ENCODE measurements around the gene CMYA5. TPM values are rescaled to one million over a fixed set of nuclear protein-coding genes. Genes with fewer than 3 reads are reported as not detected.

The CMYA5 gene
- polyA plus RNA-seq, 1 experiment = 0.89 TPM

GRCh38 chr5:79694183-79694582, 4.5 kb downstream of the CMYA5 start:
- DNase-seq (ENCODE audit: low read depth, low spot score) = no peak
- Histone ChIP-seq H3K27me3 (ENCODE audit: control insufficient read depth, insufficient read depth, low read length) (no peaks in the 10 kb centered on the region), H3K27ac (ENCODE audit: low read depth, low read length) (no peak overlapping the region), H3K9me3 (ENCODE audit: control insufficient read depth, insufficient read depth, low read length) (no peaks in the 10 kb centered on the region), H3K4me3 (ENCODE audit: low read depth, low read length) (no peak overlapping the region)
- ChIA-PET POLR2A (no interaction called here), CTCF (no interaction called here)
- TF ChIP-seq CTCF (IDR thresholded peaks at IDR 0.05; ENCODE audit: low read depth, low read length) = no peak

GRCh38 chr5:79694652-79695051, 5.0 kb downstream of the CMYA5 start:
- Histone ChIP-seq H3K27ac (ENCODE audit: low read depth, low read length) (no peak overlapping the region), H3K4me3 (ENCODE audit: low read depth, low read length) (no peak overlapping the region), H3K27me3 (ENCODE audit: control insufficient read depth, insufficient read depth, low read length) (no peaks in the 10 kb centered on the region), H3K9me3 (ENCODE audit: control insufficient read depth, insufficient read depth, low read length) (no peaks in the 10 kb centered on the region)
- ChIA-PET POLR2A (no interaction called here), CTCF (interaction anchor here (0.7 kb wide), 1 partner anchor 8 kb away, joined by 3 read pairs; no protein-coding TSS in a partner anchor)
- no peak for DNase-seq (ENCODE audit: low read depth, low spot score)
- TF ChIP-seq CTCF (IDR thresholded peaks at IDR 0.05; ENCODE audit: low read depth, low read length) = no peak

GRCh38 chr5:79695526-79695925, 5.9 kb downstream of the CMYA5 start:
- DNase-seq (ENCODE audit: low read depth, low spot score) = no peak
- Histone ChIP-seq H3K9me3 (ENCODE audit: control insufficient read depth, insufficient read depth, low read length) (no peaks in the 10 kb centered on the region), H3K27ac (ENCODE audit: low read depth, low read length) (no peak overlapping the region), H3K27me3 (ENCODE audit: control insufficient read depth, insufficient read depth, low read length) (no peaks in the 10 kb centered on the region), H3K4me3 (ENCODE audit: low read depth, low read length) (no peak overlapping the region)
- POLR2A ChIA-PET = no interaction called here
- CTCF ChIA-PET = no interaction called here
- no peak for TF ChIP-seq CTCF (IDR thresholded peaks at IDR 0.05; ENCODE audit: low read depth, low read length)

GRCh38 chr5:79697222-79698170, 7.9 kb downstream of the CMYA5 start:
- Histone ChIP-seq H3K9me3 (ENCODE audit: control insufficient read depth, insufficient read depth, low read length) (no peaks in the 10 kb centered on the region), H3K4me3 (ENCODE audit: low read depth, low read length) (no peak overlapping the region), H3K27ac (ENCODE audit: low read depth, low read length) (no peak overlapping the region), H3K27me3 (ENCODE audit: control insufficient read depth, insufficient read depth, low read length) (no peaks in the 10 kb centered on the region)
- POLR2A ChIA-PET = no interaction called here
- DNase-seq (ENCODE audit: low read depth, low spot score) = no peak
- no peak for TF ChIP-seq CTCF (IDR thresholded peaks at IDR 0.05; ENCODE audit: low read depth, low read length)
- CTCF ChIA-PET = no interaction called here

- POLR2A ChIA-PET = no interaction called here
- no peak for TF ChIP-seq CTCF (IDR thresholded peaks at IDR 0.05; ENCODE audit: low read depth, low read length)
- no peaks in the 10 kb centered on the region for H3K27me3 ChIP-seq (ENCODE audit: control insufficient read depth, insufficient read depth, low read length)
- no peak overlapping the region for H3K27ac ChIP-seq (ENCODE audit: low read depth, low read length)
- H3K9me3 ChIP-seq (ENCODE audit: control insufficient read depth, insufficient read depth, low read length) = no peaks in the 10 kb centered on the region
- CTCF ChIA-PET = interaction anchor here (1.4 kb wide), 1 partner anchor 383 kb away, joined by 4 read pairs; no protein-coding TSS in a partner anchor
- DNase-seq (ENCODE audit: low read depth, low spot score) = no peak
- no peak overlapping the region for H3K4me3 ChIP-seq (ENCODE audit: low read depth, low read length)
Observed at GRCh38 chr5:79699763-79700400, 10.2 kb downstream of the CMYA5 start.

Measured in AG04450 (cell line).